DMS 273 (cell line): ENCODE data around the gene ZDHHC19.
"Not testable (repeated sequence)": the region's sequence is repeated elsewhere in the genome, so short reads cannot be mapped to it uniquely, and the experiment has no call there.

Source experiments
- DNase-seq: peaks from one replicate; lab custom pipeline; 2025; ENCODE audit not compliant: unreplicated experiment; lab: John Stamatoyannopoulos, UW

Gene ZDHHC19

DNA sequence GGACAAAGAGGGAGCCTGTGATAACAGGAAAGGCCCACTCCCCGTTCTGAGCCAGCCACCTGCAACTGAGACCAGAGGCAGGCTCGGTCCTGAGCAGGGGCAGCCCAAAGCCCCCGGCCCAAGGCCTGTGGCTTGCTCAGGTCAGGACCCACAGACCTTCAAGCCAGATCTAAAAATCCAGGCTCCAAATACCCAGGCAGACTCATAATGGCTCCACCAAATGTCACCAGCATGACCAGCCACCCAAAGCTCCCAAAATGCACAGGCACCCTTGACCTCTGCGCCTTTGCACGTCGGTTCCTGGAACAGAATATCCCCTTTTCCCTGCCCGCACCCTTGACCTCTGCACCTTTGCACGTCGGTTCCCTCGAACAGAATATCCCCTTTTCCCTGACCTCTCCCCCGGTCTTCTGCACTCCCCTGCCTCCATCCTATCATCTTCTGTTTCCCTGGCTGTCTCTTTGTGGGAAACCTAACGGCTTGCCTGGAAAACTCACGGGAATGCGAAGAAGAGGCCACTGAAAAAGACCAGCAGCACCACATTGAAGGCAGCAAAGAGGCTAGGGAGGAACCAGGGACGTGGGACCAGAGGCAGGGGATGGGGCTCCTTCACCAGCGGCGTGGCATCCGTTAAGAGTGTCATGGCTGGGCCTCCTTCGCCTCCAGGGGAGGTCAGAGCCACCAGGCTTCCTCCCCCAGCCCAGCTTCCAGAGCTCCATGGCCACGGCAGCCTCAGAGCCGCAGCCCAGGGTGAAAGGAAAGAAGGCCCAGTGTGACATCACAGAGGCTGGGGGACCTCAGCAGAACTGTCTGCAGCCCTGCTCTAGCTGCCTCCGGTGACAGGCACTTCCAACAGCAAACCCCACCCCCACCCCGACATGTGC lies at the start of gene ZDHHC19:
ZDHHC19 (minus strand) TSS at position 728 of the 884 bp plus-strand sequence; CDS start at position 643, 85 bp downstream.
- DNase-seq, result no peak

GRCh38 chr3:196260784-196261183 lies 49.6 kb upstream of the ZDHHC19 start:
- DNase-seq, result no peak

GRCh38 chr3:196255776-196256175 lies 44.6 kb upstream of the ZDHHC19 start:
- DNase-seq, result no peak

DNA sequence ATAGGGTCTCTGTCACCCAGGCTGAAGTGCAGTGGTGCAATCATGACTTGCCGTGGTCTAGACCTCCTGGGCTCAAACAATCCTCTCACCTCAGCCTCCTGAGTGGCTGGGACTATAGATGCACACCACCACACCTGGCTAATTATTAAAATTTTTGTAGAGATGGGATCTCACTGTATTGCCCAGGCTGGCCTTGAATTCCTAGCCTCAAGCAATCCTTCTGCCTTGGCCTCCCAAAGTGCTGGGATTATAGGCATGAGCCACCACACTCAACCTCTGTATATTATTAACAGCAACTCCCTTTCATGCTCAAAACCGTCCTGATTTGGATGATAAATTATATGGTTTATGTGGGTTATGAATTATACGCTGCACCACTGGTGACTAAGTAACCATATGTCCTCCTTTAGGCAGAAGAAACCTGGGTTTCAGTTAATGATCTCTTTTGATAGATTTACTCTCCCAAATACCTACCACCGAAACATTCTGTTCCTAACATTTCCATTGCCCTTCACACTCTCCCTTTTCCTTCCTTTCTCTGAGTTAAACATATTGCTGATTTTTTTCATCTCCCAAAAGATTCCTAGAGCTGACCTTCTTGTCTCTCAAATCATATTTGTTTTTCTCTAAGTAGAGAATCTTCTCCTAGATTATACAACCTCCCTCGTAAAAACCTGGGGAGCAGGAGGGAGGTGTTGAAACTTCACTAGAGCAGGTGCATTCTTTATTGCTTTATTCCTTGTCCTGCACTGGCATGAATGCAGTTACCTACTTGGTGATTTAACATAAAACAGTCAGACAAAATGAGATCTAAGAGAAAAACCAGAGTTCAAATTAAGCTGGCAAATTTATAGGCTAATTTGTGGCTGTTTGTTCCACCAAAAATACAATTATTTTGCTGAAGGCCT lies 43.4 kb upstream of the ZDHHC19 start:
- DNase-seq, result no peak

- DNase-seq, result no peak
Observed at GRCh38 chr3:196251918-196252317, 40.7 kb upstream of the ZDHHC19 start.

- DNase-seq, result no peak
Observed at GRCh38 chr3:196246612-196247308, 35.6 kb upstream of the ZDHHC19 start.

DNA sequence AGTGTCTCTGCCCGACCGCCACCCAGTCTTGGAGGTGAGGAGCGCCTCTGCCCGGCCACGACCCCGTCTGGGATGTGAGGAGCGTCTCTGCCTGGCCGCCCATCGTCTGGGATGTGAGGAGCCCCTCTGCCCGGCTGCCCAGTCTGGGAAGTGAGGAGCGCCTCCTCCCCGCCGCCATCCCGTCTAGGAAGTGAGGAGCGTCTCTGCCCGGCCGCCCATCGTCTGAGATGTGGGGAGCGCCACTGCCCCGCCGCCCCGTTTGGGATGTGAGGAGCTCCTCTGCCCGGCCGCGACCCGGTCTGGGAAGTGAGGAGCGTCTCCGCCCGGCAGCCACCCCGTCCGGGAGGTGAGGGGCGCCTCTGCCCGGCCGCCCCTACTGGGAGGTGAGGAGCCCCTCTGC lies 33.0 kb upstream of the ZDHHC19 start:
- not testable (repeated sequence) for DNase-seq

DNA sequence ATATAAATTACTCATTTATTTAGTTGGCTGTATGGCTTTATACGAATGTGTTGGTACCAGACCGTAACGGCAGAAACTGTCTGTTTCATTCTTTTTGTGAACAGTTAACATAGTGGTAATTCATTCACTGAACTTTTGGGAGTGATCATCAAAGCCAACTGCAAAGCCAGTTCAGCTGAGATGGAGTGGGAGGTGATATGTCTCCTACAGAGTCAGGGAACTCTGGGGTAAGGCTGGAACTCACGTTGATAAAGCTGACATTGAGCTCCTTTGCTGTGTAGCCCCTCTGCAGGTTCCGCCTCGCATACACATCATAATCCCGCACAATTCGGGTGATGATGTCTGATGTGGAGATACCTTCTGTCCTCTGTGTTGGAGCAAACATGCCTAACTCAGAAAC lies 30.5 kb upstream of the ZDHHC19 start:
- no peak for DNase-seq

DNA sequence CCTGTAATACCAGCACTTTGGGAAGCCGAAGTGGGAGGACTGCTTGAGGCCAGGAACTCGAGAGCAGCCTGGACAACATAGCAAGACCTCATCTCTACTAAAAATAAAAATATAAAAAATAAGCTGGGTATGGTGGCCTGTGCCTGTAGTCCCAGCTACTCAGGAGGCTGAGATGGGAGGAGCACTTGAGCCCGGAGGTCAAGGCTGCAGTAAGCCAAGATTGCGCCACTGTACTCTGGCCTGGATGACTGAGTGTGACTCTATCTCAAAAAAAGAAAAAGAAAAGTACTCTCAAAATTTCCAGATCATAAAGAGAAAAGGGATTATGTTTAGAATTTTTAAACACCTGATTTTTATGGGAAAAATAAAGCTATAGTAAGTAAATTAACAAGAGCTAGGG lies 29.2 kb upstream of the ZDHHC19 start:
- DNase-seq, result no peak

- DNase-seq, result no peak
Observed at GRCh38 chr3:196238612-196239560, 27.7 kb upstream of the ZDHHC19 start.

GRCh38 chr3:196237203-196237602 lies 26.0 kb upstream of the ZDHHC19 start:
- no peak for DNase-seq

GRCh38 chr3:196236223-196236622 lies 25.0 kb upstream of the ZDHHC19 start:
- DNase-seq, result no peak

DNA sequence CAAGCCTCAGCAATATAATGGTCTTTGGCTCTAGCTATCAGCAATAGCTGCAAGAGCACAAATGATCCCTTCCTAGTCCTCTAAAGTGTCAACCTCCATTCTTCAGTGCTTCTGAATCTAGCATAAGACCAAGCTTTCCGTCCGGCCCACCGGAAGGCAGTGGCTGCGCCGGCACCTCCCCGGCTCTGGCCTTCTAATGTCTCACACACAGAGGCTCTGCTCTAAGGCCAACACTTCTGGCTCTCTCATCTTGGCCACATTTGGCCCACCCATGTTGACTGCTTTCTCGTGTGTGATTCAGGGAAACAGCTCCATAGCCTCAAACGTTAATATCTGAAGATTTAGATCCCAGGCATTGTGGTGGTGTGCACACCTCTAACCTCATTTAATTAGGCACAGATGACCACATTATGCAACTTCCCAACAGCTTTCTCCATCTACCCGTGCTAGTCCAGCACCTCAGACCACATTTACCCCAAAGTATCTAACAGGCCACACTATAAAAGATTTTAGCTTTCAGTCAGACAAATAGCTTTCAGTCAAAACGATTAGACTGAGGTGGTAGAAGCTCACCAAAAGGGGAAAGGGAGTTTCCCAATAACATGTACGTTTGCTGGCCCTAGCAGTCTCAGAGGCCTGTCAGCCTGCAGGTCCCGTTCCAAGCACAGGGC lies 24.4 kb upstream of the ZDHHC19 start:
- DNase-seq, result no peak

DNA sequence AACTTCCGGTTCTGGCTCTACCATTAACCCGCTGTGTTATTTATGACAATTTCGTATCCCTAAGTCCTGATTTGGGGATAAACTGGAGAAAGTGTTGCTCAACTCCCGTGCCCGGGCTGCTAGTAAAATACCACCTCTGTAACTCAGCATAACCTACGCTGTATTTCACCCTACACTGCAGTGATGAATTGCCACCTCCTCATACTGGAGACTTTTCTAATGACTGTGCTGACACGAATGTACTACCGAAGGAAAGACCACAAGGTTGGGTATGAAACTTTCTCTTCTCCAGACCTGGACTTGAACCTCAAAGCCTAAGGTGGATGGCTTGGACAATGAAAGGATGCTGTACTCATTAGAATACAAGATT lies 21.7 kb upstream of the ZDHHC19 start:
- no peak for DNase-seq

DNA sequence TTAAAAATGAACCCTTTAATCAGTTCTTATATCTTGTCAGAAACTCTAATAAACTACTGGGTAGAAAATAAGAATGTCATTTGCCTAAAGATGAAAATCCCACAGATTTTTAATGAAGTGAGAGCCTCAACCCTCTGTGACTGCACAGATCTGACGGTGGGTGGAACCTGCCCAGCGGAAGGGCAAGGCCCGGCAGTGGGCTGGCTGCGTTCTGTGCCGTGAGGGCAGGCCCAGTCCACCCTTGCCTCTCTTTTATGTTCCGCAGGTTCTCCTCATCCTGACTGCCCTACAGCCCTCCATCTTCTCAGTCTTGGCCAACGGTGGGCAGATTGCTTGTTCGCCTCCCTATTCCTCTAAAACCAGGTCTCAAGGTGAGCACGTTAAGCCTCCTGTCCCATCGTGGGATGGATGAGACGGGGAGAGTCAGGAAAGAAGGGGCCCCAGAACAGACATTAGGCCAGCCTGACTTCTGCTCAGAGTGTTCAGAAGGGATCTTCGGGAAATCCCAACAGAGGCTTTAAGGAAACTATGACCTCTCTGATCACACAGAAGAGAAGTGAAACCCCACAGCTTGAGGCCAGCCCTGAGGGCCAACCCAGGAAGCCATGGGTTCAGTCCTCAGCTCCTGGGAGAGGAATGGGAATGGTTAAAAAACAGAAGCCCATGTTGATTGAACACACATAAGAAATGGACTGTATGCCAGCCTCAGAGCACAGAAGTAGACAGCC lies 21.1 kb upstream of the ZDHHC19 start:
- no peak for DNase-seq

DNA sequence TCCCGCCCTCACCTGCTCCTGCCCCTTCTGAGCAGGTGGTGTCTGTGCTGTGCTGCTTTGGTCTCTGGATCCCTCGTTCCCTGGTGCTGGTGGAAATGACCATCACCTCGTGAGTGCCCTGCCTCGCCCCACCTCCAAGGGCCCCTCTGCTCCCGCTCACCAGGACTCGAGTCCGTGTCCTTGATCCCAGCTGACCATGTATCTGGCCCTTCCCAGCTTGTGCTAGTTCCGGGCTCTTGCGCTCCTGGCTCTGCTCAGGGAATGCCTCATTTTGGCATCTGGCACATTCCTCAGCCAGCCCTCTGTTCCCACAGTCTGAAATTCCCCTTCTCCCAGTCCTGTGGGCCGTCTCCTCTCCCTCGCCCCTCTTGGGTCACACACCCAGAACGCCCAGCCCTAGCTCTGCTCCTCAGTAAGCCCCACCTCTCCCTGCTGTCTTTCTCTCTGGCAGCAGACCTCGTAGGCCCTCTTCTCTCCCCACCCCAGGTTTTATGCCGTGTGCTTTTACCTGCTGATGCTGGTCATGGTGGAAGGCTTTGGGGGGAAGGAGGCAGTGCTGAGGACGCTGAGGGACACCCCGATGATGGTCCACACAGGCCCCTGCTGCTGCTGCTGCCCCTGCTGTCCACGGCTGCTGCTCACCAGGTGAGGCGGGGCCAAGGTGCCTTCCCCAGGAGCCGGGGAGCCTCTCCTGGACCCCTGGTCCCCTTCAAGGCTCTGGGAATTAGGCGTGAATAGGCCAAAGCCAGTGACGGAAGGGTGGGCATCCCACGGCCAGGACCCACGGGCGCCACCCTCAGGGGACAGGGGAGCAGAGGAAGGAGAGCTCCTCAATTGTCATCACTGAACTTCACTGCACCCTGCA lies 16.7 kb upstream of the ZDHHC19 start:
- DNase-seq, result no peak

GRCh38 chr3:196227121-196227561 lies 15.9 kb upstream of the ZDHHC19 start:
- no peak for DNase-seq

GRCh38 chr3:196225763-196226364 lies 14.7 kb upstream of the ZDHHC19 start:
- no peak for DNase-seq
